GM23338 (cell line): ENCODE results near the gene STPG4. TPM values are rescaled to one million over a fixed set of nuclear protein-coding genes. Genes with fewer than 3 reads are reported as not detected.
A peak's percentile ranks its signal among the peaks of the same experiment; 100 is the strongest.

Experiments used
- ATAC-seq: fragments of 200-7000 bp; cut with Tn5 transposase; 3 replicates; pipeline ENCODE4 v1.9.1; 2020
- DNase-seq: peaks from one replicate; pipeline ENCODE4 v3.0.0-alpha.2; 2015; ENCODE audit warnings: low spot score
- H2AFZ ChIP-seq: fragments of 200-600 bp; sonication (generic); 2 replicates; pipeline ENCODE4 v1.8.0; 2016; ENCODE audit warnings: antibody characterized with exemption, mild to moderate bottlenecking, moderate library complexity
- H3F3A ChIP-seq: fragments of 200-600 bp; sonication (generic); replicated peaks from 2 replicates; pipeline ENCODE4 v1.8.0; 2017; ENCODE audit warnings: antibody characterized with exemption, mixed run types, low read depth
- H3K27ac ChIP-seq: fragments of 200-600 bp; sonication (generic); 2 replicates; pipeline ENCODE4 v1.6.1; 2016; ENCODE audit warnings: low read depth
- H3K27me3 ChIP-seq: fragments of 200-600 bp; sonication (generic); 2 replicates; pipeline ENCODE4 v1.8.0; 2016; ENCODE audit warnings: mild to moderate bottlenecking, mixed run types, moderate library complexity; ENCODE audit not compliant: insufficient read depth
- H3K36me3 ChIP-seq: fragments of 200-600 bp; sonication (generic); 2 replicates; pipeline ENCODE4 v1.8.0; 2016; ENCODE audit warnings: mild to moderate bottlenecking; ENCODE audit not compliant: insufficient read depth
- H3K4me1 ChIP-seq: fragments of 200-600 bp; sonication (generic); 2 replicates; pipeline ENCODE4 v1.8.0; 2016; ENCODE audit warnings: mild to moderate bottlenecking, moderate library complexity; ENCODE audit not compliant: insufficient read depth
- H3K4me2 ChIP-seq: fragments of 200-600 bp; sonication (generic); 2 replicates; pipeline ENCODE4 v1.7.1; 2017; ENCODE audit warnings: mixed run types
- H3K4me3 ChIP-seq: fragments of 200-600 bp; sonication (generic); 2 replicates; pipeline ENCODE4 v1.6.1; 2016; ENCODE audit warnings: mixed run types
- H3K79me2 ChIP-seq: fragments of 200-600 bp; sonication (generic); replicated peaks from 2 replicates; pipeline ENCODE4 v1.8.0; 2017; ENCODE audit warnings: mild to moderate bottlenecking; ENCODE audit not compliant: insufficient read depth
- H3K9me2 ChIP-seq: fragments of 200-600 bp; sonication (generic); 2 replicates; pipeline ENCODE4 v1.8.0; 2017; ENCODE audit not compliant: insufficient read depth
- H4K20me1 ChIP-seq: fragments of 200-600 bp; sonication (generic); replicated peaks from 2 replicates; pipeline ENCODE4 v1.8.0; 2017; ENCODE audit warnings: mild to moderate bottlenecking; ENCODE audit not compliant: insufficient read depth
- H3K27ac Mint-ChIP-seq: 2 replicates; pipeline ENCODE4 v1.8.0; 2020; ENCODE audit warnings: inconsistent platforms, mild to moderate bottlenecking, moderate library complexity, mixed read lengths
- H3K27me3 Mint-ChIP-seq: 3 replicates; pipeline ENCODE4 v1.8.0; 2022; ENCODE audit warnings: low read depth, mild to moderate bottlenecking, moderate library complexity, mixed read lengths, inconsistent platforms; ENCODE audit not compliant: insufficient read depth, poor library complexity
- H3K36me3 Mint-ChIP-seq: 3 replicates; pipeline ENCODE4 v1.8.0; 2021; ENCODE audit warnings: low read depth, mild to moderate bottlenecking, inconsistent platforms, moderate library complexity, mixed read lengths
- H3K4me1 Mint-ChIP-seq: 3 replicates; pipeline ENCODE4 v1.8.0; 2020; ENCODE audit warnings: mild to moderate bottlenecking, inconsistent platforms, mixed read lengths
- H3K4me3 Mint-ChIP-seq: 3 replicates; pipeline ENCODE4 v1.8.0; 2021; ENCODE audit warnings: moderate library complexity, mild to moderate bottlenecking, inconsistent platforms, mixed read lengths
- H3K9me3 Mint-ChIP-seq: 3 replicates; pipeline ENCODE4 v1.8.0; 2020; ENCODE audit warnings: moderate library complexity, mild to moderate bottlenecking, inconsistent platforms, mixed read lengths
- CTCF ChIP-seq, 2 experiments: fragments of 200-600 bp in 1 of 2; sonication (generic) in 1 of 2; conservative IDR thresholded peaks; 2 replicates each; pipeline versions ENCODE4 v1.5.1 to v1.6.1; 2016 to 2017; ENCODE audit warnings: antibody characterized with exemption in 2 of 2, low read depth in 2 of 2, mild to moderate bottlenecking in 2 of 2, moderate library complexity in 1 of 2
- ETS1 ChIP-seq: IDR thresholded peaks from 2 replicates; pipeline ENCODE4 v1.6.1; 2016; ENCODE audit warnings: antibody characterized with exemption
- EZH2phosphoT487 ChIP-seq: fragments of 200-600 bp; sonication (generic); IDR thresholded peaks from one replicate; pipeline ENCODE4 v1.8.1; 2018; ENCODE audit warnings: antibody characterized with exemption; ENCODE audit not compliant: unreplicated experiment
- JUNB ChIP-seq: IDR thresholded peaks from one replicate; pipeline ENCODE4 v1.6.1; 2016; ENCODE audit warnings: antibody characterized with exemption; ENCODE audit not compliant: unreplicated experiment
- POLR2AphosphoS5 ChIP-seq: IDR thresholded peaks from 2 replicates; pipeline ENCODE4 v1.6.1; 2016; ENCODE audit warnings: antibody characterized with exemption, low read depth
- REST ChIP-seq: IDR thresholded peaks from one replicate; pipeline ENCODE4 v1.6.1; 2018; ENCODE audit warnings: antibody characterized with exemption; ENCODE audit not compliant: unreplicated experiment
- STAT1 ChIP-seq: IDR thresholded peaks from one replicate; pipeline ENCODE4 v1.6.1; 2016; ENCODE audit warnings: antibody characterized with exemption; ENCODE audit not compliant: unreplicated experiment
- ZNF114 ChIP-seq: fragments of 250-450 bp; sonication (Bioruptor Pico); IDR thresholded peaks from 2 replicates; pipeline ENCODE4 v1.5.0; 2020; ENCODE audit warnings: mild to moderate bottlenecking, moderate library complexity
- ZNF331 ChIP-seq: fragments of 250-450 bp; sonication (Bioruptor Pico); IDR thresholded peaks from 2 replicates; pipeline ENCODE4 v1.5.0; 2020; ENCODE audit warnings: low read depth, mild to moderate bottlenecking, moderate library complexity
- ZNF462 ChIP-seq: fragments of 250-450 bp; sonication (Bioruptor Pico); IDR thresholded peaks from 2 replicates; pipeline ENCODE4 v1.5.0; 2020; ENCODE audit warnings: mild to moderate bottlenecking, moderate library complexity
- polyA plus RNA-seq: library from polyadenylated mRNA; unstranded; fragments of >200 nt; fragmentation: Nextera tagmentation; extraction: Ambion mirVana; gene quantifications from 2 replicates; pipeline ENCODE4 v1.2.1, GENCODE V29; 2016
- total RNA-seq: library from RNA; depleted of rRNA; stranded (reverse); fragments of >200 nt; shearing (Covaris generic); gene quantifications from 2 replicates; pipeline ENCODE4 v1.2.3, GENCODE V29; 2014

STPG4 gene
- total and polyA plus RNA-seq, 2 experiments from 2014 or later, result 0.28 TPM; not detected in 1

GRCh38 chr2:47073641-47074040, 81.5 kb downstream of the STPG4 start:
- H4K20me1 ChIP-seq, result no peaks in the 10 kb centered on the region
- no peak overlapping the region for H3K4me3 ChIP-seq
- no peak overlapping the region for H3K4me3 Mint-ChIP-seq
- DNase-seq, result no peak
- H3K27me3 Mint-ChIP-seq, result peaks cover 30% of the 10 kb centered on the region
- H3K4me2 ChIP-seq, result no peak overlapping the region
- no peaks in the 10 kb centered on the region for H3K9me3 Mint-ChIP-seq
- H3F3A ChIP-seq, result no peaks in the 10 kb centered on the region; the same call in 1 of the 2 replicates
- no peaks in the 10 kb centered on the region; the same call in 2 of the 3 replicates for H3K36me3 Mint-ChIP-seq
- H3K27ac ChIP-seq, result no peak overlapping the region
- H3K4me1 ChIP-seq, result peaks cover 37% of the 10 kb centered on the region
- no peak for ATAC-seq
- H2AFZ ChIP-seq, result no peak overlapping the region
- no peaks in the 10 kb centered on the region for H3K36me3 ChIP-seq
- TF ChIP-seq ETS1, result no peak
- H3K79me2 ChIP-seq, result no peaks in the 10 kb centered on the region
- peaks cover 6% of the 10 kb centered on the region; the same call in 1 of the 2 replicates for H3K9me2 ChIP-seq
- H3K4me1 Mint-ChIP-seq, result peaks cover 59% of the 10 kb centered on the region
- no peaks in the 10 kb centered on the region for H3K27me3 ChIP-seq
- no peak overlapping the region for H3K27ac Mint-ChIP-seq

GRCh38 chr2:47073217-47073616, 81.9 kb downstream of the STPG4 start:
- no peaks in the 10 kb centered on the region for H3K36me3 ChIP-seq
- no peak overlapping the region for H3K27ac ChIP-seq
- DNase-seq, result no peak
- H4K20me1 ChIP-seq, result no peaks in the 10 kb centered on the region
- Mint-ChIP-seq H3K27ac (peak overlapping the region; percentile 53), H3K9me3 (no peaks in the 10 kb centered on the region), H3K4me1 (peaks cover 58% of the 10 kb centered on the region), H3K27me3 (peaks cover 30% of the 10 kb centered on the region), H3K4me3 (no peak overlapping the region), H3K36me3 (no peaks in the 10 kb centered on the region; the same call in 2 of the 3 replicates)
- H2AFZ ChIP-seq, result no peak overlapping the region
- no peak for ATAC-seq
- peaks cover 6% of the 10 kb centered on the region; the same call in 1 of the 2 replicates for H3K9me2 ChIP-seq
- H3F3A ChIP-seq, result no peaks in the 10 kb centered on the region; the same call in 1 of the 2 replicates
- H3K4me2 ChIP-seq, result no peak overlapping the region
- H3K4me1 ChIP-seq, result peaks cover 37% of the 10 kb centered on the region
- H3K79me2 ChIP-seq, result no peaks in the 10 kb centered on the region
- no peak overlapping the region for H3K4me3 ChIP-seq
- H3K27me3 ChIP-seq, result no peaks in the 10 kb centered on the region
- TF ChIP-seq POLR2AphosphoS5 (no peak), ZNF462 (CRISPR knock-in tag) (no peak), JUNB (no peak), REST (no peak), STAT1 (no peak), ZNF114 (CRISPR knock-in tag) (no peak), CTCF (conservative IDR thresholded peaks at IDR 0.05; ENCODE audit: low read depth in 2 of 2) (no peak), ZNF331 (CRISPR knock-in tag) (no peak), EZH2phosphoT487 (no peak)
